Lung (tissue), 12 donors: ENCODE measurements around the gene PROB1. TPM values are rescaled to one million over a fixed set of nuclear protein-coding genes. Genes with fewer than 3 reads are reported as not detected.
"Not testable (repeated sequence)": the region's sequence is repeated elsewhere in the genome, so short reads cannot be mapped to it uniquely, and the experiment has no call there.

Experiments
- ATAC-seq: fragments of 200-7000 bp; cut with Tn5 transposase; one replicate; pipeline ENCODE4 v1.9.1; 2020; ENCODE audit warnings: moderate number of reproducible peaks; ENCODE audit not compliant: insufficient read depth, low FRiP score
- DNase-seq, 3 donors: peaks; one replicate each; pipeline ENCODE4 v3.0.0-alpha.2; 2013 to 2017
- H3K27ac ChIP-seq, 2 donors: one replicate each; pipeline ENCODE4 v1.5.1; 2013; ENCODE audit warnings: mild to moderate bottlenecking in 2 of 2, moderate library complexity in 2 of 2, control low read depth in 1 of 2, inconsistent platforms in 1 of 2, low read depth in 1 of 2, low read length in 1 of 2
- H3K27me3 ChIP-seq, 3 donors: one replicate each; pipeline ENCODE4 v1.5.1; 2013; ENCODE audit warnings: low read length in 2 of 3; ENCODE audit not compliant: control insufficient read depth in 3 of 3, insufficient read depth in 3 of 3
- H3K36me3 ChIP-seq, 4 donors: one replicate each; pipeline ENCODE4 v1.5.1; 2013; ENCODE audit warnings: low read length in 4 of 4, mild to moderate bottlenecking in 1 of 4, moderate library complexity in 1 of 4; ENCODE audit not compliant: control insufficient read depth in 4 of 4, insufficient read depth in 4 of 4
- H3K4me1 ChIP-seq, 5 donors: one replicate each; pipeline ENCODE4 v1.5.1; 2013; ENCODE audit warnings: low read length in 5 of 5, mild to moderate bottlenecking in 2 of 5, moderate library complexity in 1 of 5; ENCODE audit not compliant: control insufficient read depth in 5 of 5, insufficient read depth in 5 of 5
- H3K4me3 ChIP-seq: one replicate; pipeline ENCODE4 v1.5.1; 2013; ENCODE audit warnings: mild to moderate bottlenecking, control low read depth, moderate library complexity
- H3K9ac ChIP-seq, 2 donors: one replicate each; pipeline ENCODE4 v1.5.1; 2013; ENCODE audit warnings: low read length in 2 of 2, control low read depth in 1 of 2; ENCODE audit not compliant: insufficient read depth in 1 of 2
- H3K9me3 ChIP-seq, 4 donors: one replicate each; pipeline ENCODE4 v1.5.1; 2013; ENCODE audit warnings: low read length in 3 of 4, mild to moderate bottlenecking in 1 of 4, moderate library complexity in 1 of 4; ENCODE audit not compliant: control insufficient read depth in 4 of 4, insufficient read depth in 3 of 4
- WGBS, 2 donors: extraction: QIAGEN DNeasy Blood & Tissue Kit; methylation state at CpG; one replicate each; pipeline ENCODE4 v1.1.7; 2013; 5-methylcytosine and 5-hydroxymethylcytosine counted together
- polyA plus RNA-seq, 2 donors: library from polyadenylated mRNA; stranded (reverse); fragments of 200-250 nt; gene quantifications; one replicate each; pipeline ENCODE4 v1.2.1, GENCODE V29; 2013
- total RNA-seq, 2 donors: library from RNA; depleted of rRNA in 1 of 2; stranded (reverse); fragments of >200 nt in 1 of 2; gene quantifications; one replicate each; pipeline ENCODE4 v1.2.1, GENCODE V29; 2014 to 2021
- TF ChIP-seq, protein P1 (sequence below): IDR thresholded peaks from 2 replicates; pipeline ENCODE4 v1.5.1; 2012; ENCODE audit warnings: mild to moderate bottlenecking; ENCODE audit errors: control extremely low read depth, extremely low read depth
- donor health status: control.
- donor health status: control.
- donor health status: Bipolar disorder and iron deficiency.
- donor health status: healthy.
- donor health status: DM: yes; HTN: yes; CAD: no.

Gene PROB1
- total and polyA plus RNA-seq, 4 donors: 0.33 to 2.2 (median 0.72) TPM

DNA sequence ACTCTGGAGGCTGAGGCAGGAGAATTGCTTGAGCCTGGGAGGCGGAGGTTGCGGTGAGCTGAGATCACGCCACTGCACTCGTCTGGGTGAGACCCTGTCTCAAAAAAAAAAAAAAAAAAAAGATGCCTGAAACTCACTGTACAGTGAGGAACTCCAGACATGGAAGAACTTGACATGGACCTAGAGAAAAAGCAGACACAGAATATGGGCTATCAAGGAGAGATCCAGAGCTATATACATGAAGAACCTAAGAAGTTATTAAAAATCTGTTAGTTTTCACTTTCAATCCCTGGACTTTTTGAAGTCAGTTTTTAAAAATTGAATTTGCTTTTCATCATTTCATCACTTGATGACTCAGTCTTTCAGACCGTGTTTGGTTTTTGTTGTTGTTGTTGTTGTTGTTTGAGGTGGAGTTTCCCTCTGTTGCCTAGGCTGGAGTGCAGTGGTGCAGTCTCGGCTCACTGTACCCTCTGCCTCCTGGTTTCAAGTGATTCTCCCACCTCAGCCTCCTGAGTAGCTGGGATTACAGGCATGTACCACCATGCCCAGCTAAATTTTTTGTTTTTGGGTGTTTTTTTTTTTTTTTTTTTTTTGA lies 33.0 kb downstream of the PROB1 start:
- TF ChIP-seq, protein P1, sequence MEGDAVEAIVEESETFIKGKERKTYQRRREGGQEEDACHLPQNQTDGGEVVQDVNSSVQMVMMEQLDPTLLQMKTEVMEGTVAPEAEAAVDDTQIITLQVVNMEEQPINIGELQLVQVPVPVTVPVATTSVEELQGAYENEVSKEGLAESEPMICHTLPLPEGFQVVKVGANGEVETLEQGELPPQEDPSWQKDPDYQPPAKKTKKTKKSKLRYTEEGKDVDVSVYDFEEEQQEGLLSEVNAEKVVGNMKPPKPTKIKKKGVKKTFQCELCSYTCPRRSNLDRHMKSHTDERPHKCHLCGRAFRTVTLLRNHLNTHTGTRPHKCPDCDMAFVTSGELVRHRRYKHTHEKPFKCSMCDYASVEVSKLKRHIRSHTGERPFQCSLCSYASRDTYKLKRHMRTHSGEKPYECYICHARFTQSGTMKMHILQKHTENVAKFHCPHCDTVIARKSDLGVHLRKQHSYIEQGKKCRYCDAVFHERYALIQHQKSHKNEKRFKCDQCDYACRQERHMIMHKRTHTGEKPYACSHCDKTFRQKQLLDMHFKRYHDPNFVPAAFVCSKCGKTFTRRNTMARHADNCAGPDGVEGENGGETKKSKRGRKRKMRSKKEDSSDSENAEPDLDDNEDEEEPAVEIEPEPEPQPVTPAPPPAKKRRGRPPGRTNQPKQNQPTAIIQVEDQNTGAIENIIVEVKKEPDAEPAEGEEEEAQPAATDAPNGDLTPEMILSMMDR: no peak
- peaks cover 0 to 4% (median 0%) of the 10 kb centered on the region in 5 donors for H3K4me1 ChIP-seq
- H3K9ac ChIP-seq: no peak overlapping the region
- WGBS, 2 donors: 88% methylated on average over 6 of the region's 6 CpGs
- DNase-seq (no peak), ATAC-seq (no peak)
- peaks cover 13 to 31% (median 21%) of the 10 kb centered on the region in 4 donors for H3K36me3 ChIP-seq
- no peak overlapping the region for H3K4me3 ChIP-seq
- H3K9me3 ChIP-seq: no peaks in the 10 kb centered on the region
- no peaks in the 10 kb centered on the region for H3K27me3 ChIP-seq
- no peak overlapping the region for H3K27ac ChIP-seq

DNA sequence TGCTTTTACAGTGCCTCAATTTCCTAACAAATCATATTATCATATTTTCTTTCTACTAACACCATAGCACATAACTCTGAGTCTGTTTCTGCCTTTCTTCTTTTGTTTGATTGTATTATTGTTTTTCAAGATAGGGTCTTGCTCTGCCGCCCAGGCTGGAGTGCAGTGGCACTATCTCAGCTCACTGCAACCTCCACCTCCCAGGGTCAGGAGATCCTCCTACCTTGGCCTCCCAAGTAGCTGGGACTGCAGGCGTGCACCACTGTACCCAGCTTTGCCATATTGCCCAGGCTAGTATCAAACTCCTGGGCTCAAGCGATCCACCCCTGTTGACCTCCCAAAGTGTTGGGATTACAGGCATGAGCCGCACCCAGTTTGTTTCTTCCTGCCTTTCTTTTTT lies 34.5 kb downstream of the PROB1 start:
- DNase-seq: no peak
- H3K27ac ChIP-seq: no peak overlapping the region
- ATAC-seq: no peak
- no peak overlapping the region for H3K9ac ChIP-seq
- TF ChIP-seq, protein P1: no peak
- H3K9me3 ChIP-seq: no peaks in the 10 kb centered on the region
- peaks cover 8 to 19% (median 13%) of the 10 kb centered on the region in 4 donors for H3K36me3 ChIP-seq
- peaks cover 0 to 4% (median 0%) of the 10 kb centered on the region in 5 donors for H3K4me1 ChIP-seq
- H3K4me3 ChIP-seq: no peak overlapping the region
- H3K27me3 ChIP-seq: no peaks in the 10 kb centered on the region
- WGBS, 2 donors: 91 to 93% methylated on average over 4 of the region's 4 CpGs

DNA sequence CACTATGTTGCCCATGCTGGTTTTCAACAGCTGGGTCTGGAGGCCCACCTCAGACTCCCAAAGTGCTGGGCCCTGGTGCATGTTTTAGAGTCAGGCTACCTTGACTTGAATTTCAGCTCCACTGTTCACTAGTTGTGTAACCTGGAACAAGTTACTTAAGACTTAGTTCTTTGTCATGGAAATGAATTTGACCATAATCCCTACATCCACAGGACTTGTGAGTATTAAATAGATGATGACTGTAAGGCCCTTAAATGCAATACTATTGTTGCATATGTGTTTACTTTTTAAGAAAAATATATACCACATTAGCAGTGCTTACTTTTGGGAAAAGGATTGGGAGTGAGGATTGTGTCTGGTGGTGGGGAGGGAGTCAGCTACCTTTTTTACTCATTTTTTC lies 36.8 kb downstream of the PROB1 start:
- Histone ChIP-seq H3K9me3 (no peaks in the 10 kb centered on the region), H3K4me1 (peaks cover 0 to 4% (median 0%) of the 10 kb centered on the region in 5 donors), H3K27me3 (no peaks in the 10 kb centered on the region), H3K9ac (no peak overlapping the region), H3K4me3 (no peak overlapping the region), H3K36me3 (peaks cover 4 to 8% (median 5%) of the 10 kb centered on the region in 4 donors), H3K27ac (no peak overlapping the region)
- TF ChIP-seq, protein P1: no peak
- DNase-seq (no peak), ATAC-seq (no peak)

DNA sequence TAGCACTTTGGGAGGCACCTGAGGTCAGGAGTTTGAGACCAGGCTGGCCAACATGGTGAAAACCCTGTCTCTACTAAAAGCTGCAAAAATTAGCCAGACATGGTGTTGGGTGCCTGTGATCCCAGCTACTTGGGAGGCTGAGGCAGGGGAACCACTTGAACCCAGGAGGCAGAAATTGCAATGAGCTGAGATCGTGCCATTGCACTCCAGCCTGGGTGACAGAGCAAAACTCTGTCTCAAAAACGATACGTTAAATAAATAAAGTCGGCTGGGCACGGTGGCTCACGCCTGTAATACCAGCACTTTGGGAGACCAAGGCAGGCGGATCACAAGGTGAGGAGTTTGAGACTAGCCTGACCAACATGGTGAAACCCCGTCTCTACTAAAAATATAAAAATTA lies 39.0 kb downstream of the PROB1 start:
- not testable (repeated sequence) for DNase-seq, H3K9me3 ChIP-seq, H3K27ac ChIP-seq, H3K4me1 ChIP-seq, ATAC-seq, H3K36me3 ChIP-seq, H3K4me3 ChIP-seq, H3K27me3 ChIP-seq, H3K9ac ChIP-seq
- WGBS, 2 donors: 95 to 97% methylated on average over 8 of the region's 8 CpGs
